C4-2B (cell line): ENCODE measurements around the gene FGF22.

Experiments used
- H3K27ac ChIP-seq: fragments of 450-650 bp; 2 replicates; pipeline ENCODE4 v1.5.1; 2017
- ZFX ChIP-seq: fragments of 450-650 bp; IDR thresholded peaks from 2 replicates; pipeline ENCODE4 v1.6.1; 2017
- TF ChIP-seq, protein P1 (sequence below): fragments of 450-650 bp; conservative IDR thresholded peaks from 2 replicates; pipeline ENCODE4 v1.5.1; 2017; ENCODE audit warnings: mild to moderate bottlenecking

FGF22 gene

DNA sequence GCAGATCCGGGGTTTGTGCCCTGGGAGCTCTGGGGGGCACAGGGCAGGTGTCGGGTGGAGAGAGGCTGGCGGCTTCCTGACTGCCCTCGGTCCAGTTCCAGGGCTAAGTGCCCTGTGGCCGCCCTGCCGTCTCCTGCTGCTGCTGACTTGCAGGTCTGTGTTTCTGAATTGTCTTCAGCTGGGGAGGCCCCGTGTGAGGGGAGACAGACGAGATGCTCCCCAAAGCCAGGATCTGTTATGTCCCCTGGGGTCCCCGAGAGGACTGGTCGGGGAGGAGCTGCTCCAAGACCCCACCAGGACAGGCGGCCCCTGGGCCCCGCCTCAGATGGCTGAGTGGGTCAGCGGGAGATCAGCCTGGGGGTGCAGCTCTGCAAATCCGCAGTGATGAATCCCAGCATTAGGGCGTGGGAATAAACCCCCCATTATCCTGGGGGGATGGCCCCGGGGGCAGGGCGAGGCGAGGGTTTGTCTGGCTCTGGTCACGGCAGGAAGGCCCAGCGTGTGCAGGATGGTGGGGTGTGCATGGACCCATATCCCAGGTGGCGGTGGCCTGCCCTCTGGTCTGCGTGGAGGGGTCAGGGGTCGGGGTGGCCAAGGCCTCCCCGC, 45.3 kb upstream of the FGF22 start:
- H3K27ac ChIP-seq: no peak overlapping the region
- TF ChIP-seq ZFX: no peak
- TF ChIP-seq, protein P1, sequence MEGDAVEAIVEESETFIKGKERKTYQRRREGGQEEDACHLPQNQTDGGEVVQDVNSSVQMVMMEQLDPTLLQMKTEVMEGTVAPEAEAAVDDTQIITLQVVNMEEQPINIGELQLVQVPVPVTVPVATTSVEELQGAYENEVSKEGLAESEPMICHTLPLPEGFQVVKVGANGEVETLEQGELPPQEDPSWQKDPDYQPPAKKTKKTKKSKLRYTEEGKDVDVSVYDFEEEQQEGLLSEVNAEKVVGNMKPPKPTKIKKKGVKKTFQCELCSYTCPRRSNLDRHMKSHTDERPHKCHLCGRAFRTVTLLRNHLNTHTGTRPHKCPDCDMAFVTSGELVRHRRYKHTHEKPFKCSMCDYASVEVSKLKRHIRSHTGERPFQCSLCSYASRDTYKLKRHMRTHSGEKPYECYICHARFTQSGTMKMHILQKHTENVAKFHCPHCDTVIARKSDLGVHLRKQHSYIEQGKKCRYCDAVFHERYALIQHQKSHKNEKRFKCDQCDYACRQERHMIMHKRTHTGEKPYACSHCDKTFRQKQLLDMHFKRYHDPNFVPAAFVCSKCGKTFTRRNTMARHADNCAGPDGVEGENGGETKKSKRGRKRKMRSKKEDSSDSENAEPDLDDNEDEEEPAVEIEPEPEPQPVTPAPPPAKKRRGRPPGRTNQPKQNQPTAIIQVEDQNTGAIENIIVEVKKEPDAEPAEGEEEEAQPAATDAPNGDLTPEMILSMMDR: no peak

DNA sequence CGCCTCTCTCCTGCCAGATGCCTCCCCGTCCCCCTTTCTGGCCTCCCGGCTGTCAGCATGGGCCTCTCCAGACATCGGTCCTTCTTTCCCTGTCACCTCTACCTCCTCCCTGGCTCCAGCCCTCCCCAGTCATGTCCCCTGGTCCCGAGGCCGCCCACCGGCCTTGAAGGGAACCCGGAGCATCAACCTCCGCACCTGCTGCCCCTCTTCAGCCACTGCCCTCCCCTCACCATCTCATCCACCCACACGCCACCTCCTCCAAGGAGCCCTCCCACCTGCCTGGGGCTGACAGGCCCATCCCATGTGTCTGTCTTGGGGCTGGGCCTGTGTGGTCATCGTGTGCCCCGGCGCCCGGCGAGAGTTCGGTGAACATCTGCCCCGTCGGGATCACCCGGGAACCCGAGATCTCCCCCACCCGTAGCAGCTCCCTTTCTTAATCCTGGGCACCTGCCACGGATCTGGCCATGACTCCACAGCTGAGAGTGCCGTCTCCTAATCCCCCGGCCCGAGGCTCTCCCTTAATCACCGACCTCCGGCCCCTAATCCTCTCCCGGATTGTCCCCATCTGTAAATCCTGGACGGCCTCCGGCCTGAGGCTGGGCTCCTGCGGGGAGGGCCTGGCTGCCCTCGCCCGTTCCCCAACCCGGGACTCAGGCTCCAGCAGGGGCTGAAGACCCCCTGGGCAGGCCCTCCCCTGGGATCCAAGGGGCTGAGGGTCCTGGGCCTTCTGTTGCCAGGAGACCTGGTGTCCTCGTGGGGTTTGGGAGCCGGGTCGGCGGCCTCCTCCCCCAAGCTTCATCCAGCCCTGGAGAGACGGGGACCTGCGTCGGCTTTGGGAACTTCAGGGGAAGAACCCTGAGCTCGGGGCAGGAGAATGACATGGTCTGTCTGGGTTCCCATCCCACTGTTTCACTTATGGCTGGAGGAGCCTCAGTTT, 44.1 kb upstream of the FGF22 start:
- no peak for TF ChIP-seq ZFX
- TF ChIP-seq, protein P1: no peak
- no peak overlapping the region for H3K27ac ChIP-seq

DNA sequence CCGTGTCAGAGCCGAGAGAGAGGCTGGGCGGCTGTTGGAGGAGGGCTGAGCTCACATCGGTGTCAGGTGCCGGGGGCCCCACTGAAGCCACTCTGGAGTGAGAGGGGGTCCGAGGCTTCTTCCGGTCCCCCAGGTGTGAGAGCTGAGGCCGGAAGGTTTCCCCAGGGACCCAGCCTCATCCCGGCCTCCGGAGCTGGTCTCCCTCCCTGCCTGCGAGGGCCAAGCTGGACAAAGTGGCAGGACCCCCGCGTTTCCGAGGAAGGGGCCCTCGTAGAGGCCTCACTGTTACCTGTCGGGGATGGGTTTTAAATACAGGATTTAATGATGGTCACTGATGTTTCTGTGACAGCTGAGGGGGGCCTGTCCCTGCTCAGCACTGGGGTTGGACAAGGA, 43.4 kb upstream of the FGF22 start:
- TF ChIP-seq ZFX: no peak
- TF ChIP-seq, protein P1: no peak
- H3K27ac ChIP-seq: no peak overlapping the region

DNA sequence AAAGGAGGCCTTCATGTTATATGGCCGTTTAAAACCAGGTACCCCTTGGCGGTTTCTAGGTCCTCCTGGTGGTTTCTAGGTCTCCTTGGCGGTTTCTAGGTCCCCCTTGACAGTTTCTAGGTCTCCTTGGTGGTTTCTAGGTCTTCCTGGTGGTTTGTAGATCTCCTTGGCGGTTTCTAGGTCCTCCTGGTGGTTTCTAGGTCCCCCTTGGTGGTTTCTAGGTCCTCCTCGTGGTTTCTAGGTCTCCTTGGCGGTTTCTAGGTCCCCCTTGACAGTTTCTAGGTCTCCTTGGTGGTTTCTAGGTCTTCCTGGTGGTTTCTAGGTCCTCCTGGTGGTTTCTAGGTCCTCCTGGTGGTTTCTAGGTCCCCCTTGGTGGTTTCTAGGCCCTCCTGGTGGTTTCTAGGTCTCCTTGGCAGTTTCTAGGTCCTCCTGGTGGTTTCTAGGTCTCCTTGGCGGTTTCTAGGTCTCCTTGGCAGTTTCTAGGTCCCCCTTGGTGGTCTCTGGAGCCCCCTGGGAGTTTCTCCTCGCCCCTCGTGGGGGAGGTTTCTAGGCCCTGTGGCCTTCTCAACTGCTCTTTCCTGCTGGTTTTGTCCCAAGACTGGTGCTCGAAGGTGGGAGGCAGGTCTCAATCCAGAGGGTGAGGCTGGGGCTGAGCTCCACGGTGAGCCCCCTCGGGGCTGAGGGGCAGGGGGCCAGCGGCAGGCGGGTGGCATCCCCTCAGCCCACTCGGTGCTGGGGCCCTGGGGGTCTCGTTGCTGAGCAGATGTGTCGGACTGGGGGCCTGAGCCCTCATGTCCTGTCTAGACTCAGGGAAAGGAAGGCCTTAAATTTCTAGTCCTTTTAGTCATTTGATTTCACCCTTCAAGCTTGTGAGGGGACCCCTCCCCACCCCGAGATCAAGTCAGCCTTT, 42.0 kb upstream of the FGF22 start:
- no peak overlapping the region for H3K27ac ChIP-seq
- TF ChIP-seq, protein P1: no peak
- no peak for TF ChIP-seq ZFX

DNA sequence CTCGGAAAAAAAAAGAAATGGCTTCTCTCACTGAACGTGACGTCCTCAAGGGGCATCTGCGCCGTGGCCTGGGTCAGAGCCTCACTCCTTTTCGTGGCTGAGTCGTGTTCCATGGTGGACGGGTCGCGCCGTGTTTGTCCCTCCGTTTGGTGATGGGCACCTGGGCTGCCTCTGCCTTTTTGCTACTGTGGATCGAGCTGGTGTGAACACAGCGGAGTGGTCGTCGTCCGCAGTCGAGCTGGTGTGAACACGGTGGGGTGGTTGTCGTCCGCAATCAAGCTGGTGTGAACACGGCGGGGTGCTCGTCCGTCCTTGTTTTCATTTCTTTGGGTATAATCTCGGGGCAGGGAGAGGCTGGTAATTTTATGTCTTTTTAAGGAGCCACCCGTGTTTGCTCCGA, 38.4 kb upstream of the FGF22 start:
- no peak overlapping the region for H3K27ac ChIP-seq
- no peak for TF ChIP-seq ZFX
- TF ChIP-seq, protein P1: no peak

DNA sequence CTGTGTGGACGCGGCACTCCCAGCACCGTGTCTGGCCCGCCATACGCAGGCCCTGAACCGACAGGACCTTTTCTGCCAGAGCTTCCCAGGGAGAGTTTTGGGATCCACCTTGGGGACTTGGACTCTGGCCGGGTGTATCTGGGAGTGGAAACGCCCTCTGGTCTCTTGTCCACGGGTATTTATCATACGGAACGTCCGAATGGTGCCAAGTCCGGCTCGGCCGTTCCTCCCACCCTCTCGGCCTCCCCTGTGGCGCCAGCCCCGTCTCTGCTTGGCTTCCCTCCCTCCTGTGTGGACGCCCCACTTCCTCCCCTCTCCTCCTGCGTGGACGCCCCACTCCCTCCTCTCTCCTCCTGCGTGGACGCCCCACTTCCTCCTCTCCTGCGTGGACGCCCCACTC, 37.9 kb upstream of the FGF22 start:
- no peak for TF ChIP-seq ZFX
- TF ChIP-seq, protein P1: no peak
- no peak overlapping the region for H3K27ac ChIP-seq
